ENCODE data around the gene ATP5IF1.
A peak's percentile ranks its signal among the peaks of the same experiment; 100 is the strongest.

ATP5IF1 gene

GRCh38 chr1:28235755-28236655, at the start of gene ATP5IF1:
Gene ATP5IF1, plus strand, starts transcription at chr1:28236124. Its CDS starts 60 bp downstream, at chr1:28236184.
- peak within 1 kb of the TSS; percentile 98 for H3K4me3 ChIP-seq (ENCODE audit: low read length)
- DNase-seq (ENCODE audit: low read depth), result peak; percentile 98
- no peak; the same call in 1 of the 2 replicates for TF ChIP-seq CTCF (conservative IDR thresholded peaks at IDR 0.05; ENCODE audit: low read length)

- no peak for TF ChIP-seq CTCF (conservative IDR thresholded peaks at IDR 0.05; ENCODE audit: low read length)
- H3K4me3 ChIP-seq (ENCODE audit: low read length), result no peak overlapping the region
- no peak for DNase-seq (ENCODE audit: low read depth)
Measured at GRCh38 chr1:28190337-28190979, 45.5 kb upstream of the ATP5IF1 start.

GRCh38 chr1:28190996-28191645, 44.8 kb upstream of the ATP5IF1 start:
- H3K4me3 ChIP-seq (ENCODE audit: low read length), result no peak overlapping the region
- no peak for DNase-seq (ENCODE audit: low read depth)
- no peak for TF ChIP-seq CTCF (conservative IDR thresholded peaks at IDR 0.05; ENCODE audit: low read length)

GRCh38 chr1:28193701-28194161, 42.2 kb upstream of the ATP5IF1 start:
- TF ChIP-seq CTCF (conservative IDR thresholded peaks at IDR 0.05; ENCODE audit: low read length), result no peak
- no peak for DNase-seq (ENCODE audit: low read depth)
- H3K4me3 ChIP-seq (ENCODE audit: low read length), result no peak overlapping the region

GRCh38 chr1:28194326-28195035, 41.4 kb upstream of the ATP5IF1 start:
- DNase-seq (ENCODE audit: low read depth), result no peak
- no peak overlapping the region for H3K4me3 ChIP-seq (ENCODE audit: low read length)
- no peak for TF ChIP-seq CTCF (conservative IDR thresholded peaks at IDR 0.05; ENCODE audit: low read length)

- TF ChIP-seq CTCF (conservative IDR thresholded peaks at IDR 0.05; ENCODE audit: low read length), result no peak
- no peak overlapping the region for H3K4me3 ChIP-seq (ENCODE audit: low read length)
- DNase-seq (ENCODE audit: low read depth), result no peak
Measured at GRCh38 chr1:28195780-28196179, 40.1 kb upstream of the ATP5IF1 start.
